Thyroid gland (tissue), 4 donors: ENCODE results near the gene RNF220.

Experiments
- CTCF ChIP-seq, 6 experiments: fragments of 200-600 bp in 3 of 6; fragments of 450-650 bp in 3 of 6; sonication (generic) in 3 of 6; IDR thresholded peaks; one replicate each; pipeline ENCODE4 v1.5.1; 2016 to 2019; ENCODE audit warnings: antibody characterized with exemption in 6 of 6, mild to moderate bottlenecking in 2 of 6, inconsistent platforms in 1 of 6, moderate library complexity in 1 of 6
- POLR2A ChIP-seq, 2 donors: fragments of 450-650 bp; IDR thresholded peaks; one replicate each; pipeline ENCODE4 v1.6.1; 2017; ENCODE audit warnings: antibody characterized with exemption in 2 of 2, mild to moderate bottlenecking in 2 of 2, moderate library complexity in 1 of 2

GRCh38 chr1:44547361-44547760 is 142.3 kb downstream of the RNF220 start:
- no peak for TF ChIP-seq CTCF (IDR thresholded peaks at IDR 0.05)
- TF ChIP-seq POLR2A (IDR thresholded peaks at IDR 0.05): no peak
